H1 (cell line): ENCODE data around the gene EXD2. TPM values are rescaled to one million over a fixed set of nuclear protein-coding genes. Genes with fewer than 3 reads are reported as not detected.
"Not testable (repeated sequence)": the region's sequence is repeated elsewhere in the genome, so short reads cannot be mapped to it uniquely, and the experiment has no call there.

ENCODE experiments used
- CTCF ChIA-PET: fragments of 300-600 bp; sonication (Branson Sonifier 250); formaldehyde crosslinking; loops from one replicate; lab custom pipeline; 2021; ENCODE audit not compliant: partially characterized antibody; lab: Charles Lee
- POLR2A ChIA-PET: fragments of 300-600 bp; sonication (Branson Sonifier 250); formaldehyde crosslinking; loops from one replicate; lab custom pipeline; 2021; ENCODE audit warnings: inconsistent platforms; ENCODE audit not compliant: partially characterized antibody; lab: Charles Lee
- DNase-seq, 2 experiments: peaks; one replicate each; pipeline versions ENCODE4 v3.0.0 to v3.0.0-alpha.2; 2010 to 2022; ENCODE audit warnings: low spot score in 2 of 2, low read depth in 1 of 2, mixed read lengths in 1 of 2
- FAIRE-seq: peaks from 2 replicates; lab custom pipeline; 2011; peaks lifted over from hg19 to GRCh38; lab: Jason Lieb, UNC
- H2AFZ ChIP-seq: 2 replicates; pipeline ENCODE4 v1.8.1; 2012; ENCODE audit warnings: low read length, inconsistent platforms
- H2AK5ac ChIP-seq: 2 replicates; pipeline ENCODE4 v1.6.1; 2013; ENCODE audit warnings: low read depth, low read length
- H2BK120ac ChIP-seq: replicated peaks from 2 replicates; pipeline ENCODE3; 2013; ENCODE audit warnings: low read depth, low read length, inconsistent platforms
- H2BK12ac ChIP-seq: 2 replicates; pipeline ENCODE4 v1.6.1; 2013; ENCODE audit warnings: low read depth, low read length
- H2BK15ac ChIP-seq: 2 replicates; pipeline ENCODE4 v1.6.1; 2013; ENCODE audit warnings: low read length
- H2BK20ac ChIP-seq: 2 replicates; pipeline ENCODE4 v1.6.1; 2013; ENCODE audit warnings: low read length
- H2BK5ac ChIP-seq: 2 replicates; pipeline ENCODE4 v1.6.1; 2013; ENCODE audit warnings: low read depth, low read length
- H3K14ac ChIP-seq: 2 replicates; pipeline ENCODE4 v1.6.1; 2013; ENCODE audit warnings: inconsistent platforms; ENCODE audit not compliant: insufficient read length
- H3K18ac ChIP-seq: 2 replicates; pipeline ENCODE4 v1.6.1; 2013; ENCODE audit warnings: low read length; ENCODE audit errors: extremely low read depth
- H3K23ac ChIP-seq: 2 replicates; pipeline ENCODE4 v1.6.1; 2013; ENCODE audit warnings: inconsistent platforms; ENCODE audit not compliant: insufficient read length
- H3K23me2 ChIP-seq: 2 replicates; pipeline ENCODE4 v1.6.1; 2013; ENCODE audit warnings: low read depth, low read length
- H3K27ac ChIP-seq: 2 replicates; pipeline ENCODE4 v1.6.1; 2011; ENCODE audit warnings: low read depth, low read length, inconsistent platforms
- H3K27me3 ChIP-seq, 4 experiments: replicated peaks in 1 of 4; 1 replicate in 1 of 4; 2 replicates in 3 of 4; pipeline versions ENCODE4 v1.6.1 to v1.8.1; 2011 to 2013; ENCODE audit warnings: low read length in 3 of 4, mild to moderate bottlenecking in 3 of 4, inconsistent platforms in 2 of 4, mixed read lengths in 2 of 4, moderate library complexity in 1 of 4; ENCODE audit not compliant: control insufficient read depth in 3 of 4, insufficient read depth in 3 of 4; ENCODE audit errors: extremely low read depth in 1 of 4
- H3K36me3 ChIP-seq, 4 experiments: 2 replicates each; pipeline versions ENCODE4 v1.6.1 to v1.8.1; 2011 to 2013; ENCODE audit warnings: mild to moderate bottlenecking in 4 of 4, low read length in 3 of 4, moderate library complexity in 2 of 4, control low read depth in 1 of 4, inconsistent platforms in 1 of 4; ENCODE audit not compliant: insufficient read depth in 4 of 4, control insufficient read depth in 2 of 4
- H3K4ac ChIP-seq: replicated peaks from 2 replicates; pipeline ENCODE3; 2013; ENCODE audit warnings: low read length, low read depth, mixed read lengths, inconsistent platforms; ENCODE audit not compliant: insufficient read length
- H3K4me1 ChIP-seq, 4 experiments: replicated peaks in 1 of 4; 1 replicate in 1 of 4; 2 replicates in 3 of 4; pipeline versions ENCODE4 v1.6.1 to v1.8.1; 2011 to 2013; ENCODE audit warnings: low read length in 3 of 4, inconsistent platforms in 2 of 4, mixed read lengths in 1 of 4; ENCODE audit not compliant: insufficient read depth in 4 of 4, control insufficient read depth in 3 of 4
- H3K4me2 ChIP-seq, 2 experiments: 2 replicates each; pipeline versions ENCODE4 v1.6.1 to v1.8.1; 2011 to 2013; ENCODE audit warnings: low read depth in 2 of 2, low read length in 2 of 2, control low read depth in 1 of 2, inconsistent platforms in 1 of 2, mild to moderate bottlenecking in 1 of 2; ENCODE audit not compliant: insufficient read depth in 1 of 2
- H3K4me3 ChIP-seq, 4 experiments: fragments of 200-600, 300-600 bp in 1 of 4; sonication (generic), shearing (Covaris generic), sonication (Bioruptor Twin) in 1 of 4; 2 replicates each; pipeline versions ENCODE4 v1.5.1 to v1.8.1; 2011 to 2016; ENCODE audit warnings: low read length in 4 of 4, low read depth in 3 of 4, control low read depth in 2 of 4, inconsistent platforms in 2 of 4, mild to moderate bottlenecking in 2 of 4, mixed read lengths in 1 of 4, moderate library complexity in 1 of 4; ENCODE audit not compliant: insufficient read depth in 2 of 4; ENCODE audit errors: extremely low read depth in 1 of 4
- H3K56ac ChIP-seq: replicated peaks from 2 replicates; pipeline ENCODE3; 2013; ENCODE audit warnings: low read depth, mild to moderate bottlenecking, mixed read lengths, low read length, inconsistent platforms; ENCODE audit not compliant: insufficient read length
- H3K79me1 ChIP-seq: 2 replicates; pipeline ENCODE4 v1.6.1; 2013; ENCODE audit warnings: low read depth, low read length, control low read depth
- H3K79me2 ChIP-seq, 2 experiments: 2 replicates each; pipeline versions ENCODE4 v1.6.1 to v1.8.1; 2012 to 2013; ENCODE audit warnings: low read length in 2 of 2, mild to moderate bottlenecking in 2 of 2, inconsistent platforms in 1 of 2; ENCODE audit not compliant: insufficient read depth in 2 of 2, control insufficient read depth in 1 of 2
- H3K9ac ChIP-seq, 4 experiments: replicated peaks in 1 of 4; 1 replicate in 1 of 4; 2 replicates in 3 of 4; pipeline versions ENCODE4 v1.6.1 to v1.8.1; 2011 to 2013; ENCODE audit warnings: low read depth in 3 of 4, low read length in 3 of 4, control low read depth in 2 of 4, mild to moderate bottlenecking in 2 of 4, moderate library complexity in 2 of 4, inconsistent platforms in 1 of 4; ENCODE audit errors: extremely low read depth in 1 of 4
- H3K9me3 ChIP-seq, 2 experiments: 2 replicates each; pipeline versions ENCODE4 v1.6.1 to v1.8.1; 2012 to 2013; ENCODE audit warnings: mild to moderate bottlenecking in 2 of 2, moderate library complexity in 2 of 2, control low read depth in 1 of 2, inconsistent platforms in 1 of 2, low read depth in 1 of 2, low read length in 1 of 2, mixed read lengths in 1 of 2; ENCODE audit not compliant: insufficient read depth in 2 of 2
- H4K20me1 ChIP-seq, 2 experiments: replicated peaks in 1 of 2; 2 replicates each; pipeline versions ENCODE3 to v1.8.1; 2011 to 2013; ENCODE audit warnings: inconsistent platforms in 2 of 2, low read length in 2 of 2, mild to moderate bottlenecking in 1 of 2; ENCODE audit not compliant: insufficient read depth in 2 of 2, control insufficient read depth in 1 of 2
- H4K5ac ChIP-seq: 2 replicates; pipeline ENCODE4 v1.6.1; 2013; ENCODE audit warnings: low read length, low read depth, mixed read lengths, inconsistent platforms; ENCODE audit not compliant: insufficient read length
- H4K8ac ChIP-seq: 2 replicates; pipeline ENCODE4 v1.8.0; 2013; ENCODE audit warnings: mild to moderate bottlenecking, moderate library complexity, low read length, inconsistent platforms; ENCODE audit not compliant: insufficient read depth; ENCODE audit errors: extremely low read depth
- H4K91ac ChIP-seq: replicated peaks from 2 replicates; pipeline ENCODE3; 2013; ENCODE audit warnings: low read length, mixed read lengths, inconsistent platforms; ENCODE audit not compliant: insufficient read length
- WGBS, 2 experiments: shearing (Covaris generic) in 1 of 2; methylation state at CpG; one replicate each; pipeline versions ENCODE4 v1.1.6 to v1.1.7; 2013 to 2015; ENCODE audit warnings: low lambda C conversion rate in 2 of 2, mixed read lengths in 2 of 2, inconsistent platforms in 1 of 2, low coverage in 1 of 2, missing lambda C conversion rate in 1 of 2; ENCODE audit not compliant: insufficient replicate concordance in 2 of 2, insufficient coverage in 1 of 2, insufficient read length in 1 of 2; ENCODE audit errors: extremely low coverage in 1 of 2, missing lambda C conversion rate in 1 of 2; 5-methylcytosine and 5-hydroxymethylcytosine counted together
- polyA plus RNA-seq, 7 experiments: library from polyadenylated mRNA; depleted of rRNA in 3 of 7; stranded (reverse) in 5 of 7; unstranded in 2 of 7; fragments of >200 nt in 5 of 7; fragments of 200-250 nt in 2 of 7; gene quantifications; 1 replicate in 5 of 7; 2 replicates in 1 of 7; 4 replicates in 1 of 7; pipeline versions ENCODE4 v1.2.1 to v1.2.3, GENCODE V29; 2011 to 2013; ENCODE audit warnings: missing spikeins in 2 of 7, mixed read lengths in 2 of 7
- total RNA-seq: library from RNA; stranded (reverse); fragmentation: NEBNext Ultra II Directional; extraction: Animal tissue kit (Norgen Biotek cat#: 25700); gene quantifications from 2 replicates; pipeline ENCODE4 v1.2.1, GENCODE V29; 2021

EXD2 gene
- total and polyA plus RNA-seq, 2 of the 8 experiments (the other 6 are each of a cell fraction or from before 2014, with no cell fraction given), result 11.9 to 25.9 TPM

- H3K4me3 ChIP-seq, H2BK12ac ChIP-seq, H3K18ac ChIP-seq, H2AFZ ChIP-seq, H4K20me1 ChIP-seq, H3K14ac ChIP-seq, FAIRE-seq, H2BK20ac ChIP-seq, H3K56ac ChIP-seq, H2BK5ac ChIP-seq, H2AK5ac ChIP-seq, H3K9me3 ChIP-seq, H3K36me3 ChIP-seq, H2BK120ac ChIP-seq, DNase-seq, H3K23me2 ChIP-seq, H2BK15ac ChIP-seq, H3K9ac ChIP-seq, H3K27me3 ChIP-seq, H4K5ac ChIP-seq, H3K79me2 ChIP-seq, H3K27ac ChIP-seq, H3K23ac ChIP-seq, H4K8ac ChIP-seq, H3K79me1 ChIP-seq, POLR2A ChIA-PET, H3K4me1 ChIP-seq, H3K4ac ChIP-seq, H3K4me2 ChIP-seq, H4K91ac ChIP-seq: not testable (repeated sequence)
- WGBS, 2 experiments, result 84% methylated on average over 3 of the region's 3 CpGs; no CpG with 5 or more reads in 1 of the 2 experiments
- CTCF ChIA-PET, result interaction anchor here (1.0 kb wide), 1 partner anchor 26 kb away, joined by 3 read pairs; no protein-coding TSS in a partner anchor
Measured at GRCh38 chr14:69217663-69218062, 26.4 kb downstream of the EXD2 start.
